ENCODE results near the gene TMEM132D.

Gene TMEM132D

DNA sequence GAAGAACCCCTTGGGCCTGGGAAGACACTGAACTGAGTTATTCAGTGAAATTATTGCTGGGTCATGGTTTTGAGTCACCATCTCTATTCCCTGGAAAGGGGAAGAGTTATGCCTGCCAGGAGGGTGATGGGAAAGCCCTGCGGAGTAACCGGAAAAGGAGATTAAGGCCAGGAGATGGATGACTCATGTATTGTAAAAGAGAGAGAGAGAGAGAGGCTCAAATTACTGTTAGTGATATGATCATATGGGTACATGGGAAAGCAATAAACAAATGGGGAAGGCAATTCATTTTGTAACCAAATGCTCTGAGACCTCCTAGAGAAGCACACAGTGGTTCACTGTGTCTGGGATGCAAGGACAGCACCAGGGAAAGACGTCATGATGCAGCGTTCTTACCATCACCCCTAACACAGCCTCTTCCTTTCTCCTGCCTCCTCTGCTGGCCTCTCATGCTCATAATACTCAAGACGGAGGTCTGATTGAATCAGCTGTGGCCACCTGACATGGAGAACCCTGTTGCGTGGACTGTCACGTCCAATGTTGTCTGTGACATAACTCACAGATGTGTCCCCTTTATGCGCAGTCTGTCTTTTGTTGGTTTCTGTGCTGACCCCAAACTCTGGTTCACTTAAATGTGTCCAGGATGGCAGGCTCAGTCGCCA is 243.7 kb downstream of the TMEM132D start:
- DNase-seq (ENCODE audit: low read depth): no peak

DNA sequence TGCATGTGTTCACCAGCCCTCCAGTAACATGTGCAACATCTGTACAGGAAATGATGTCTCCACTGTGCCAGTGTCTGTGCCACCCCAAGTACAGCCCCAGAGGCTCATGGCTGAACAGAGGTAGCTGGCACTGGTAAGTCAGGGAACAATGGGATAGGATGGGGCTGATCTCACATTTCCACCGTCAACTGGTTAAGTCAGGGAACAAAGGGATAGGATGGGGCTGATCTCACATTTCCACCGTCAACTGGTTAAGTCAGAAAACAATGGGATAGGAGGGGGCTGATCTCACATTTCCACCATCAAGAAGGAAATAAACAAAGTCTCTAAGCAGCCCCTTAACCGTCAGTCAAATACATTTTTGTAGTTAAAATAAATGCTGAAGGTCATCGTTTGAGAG is 246.6 kb downstream of the TMEM132D start:
- DNase-seq (ENCODE audit: low read depth): no peak

DNA sequence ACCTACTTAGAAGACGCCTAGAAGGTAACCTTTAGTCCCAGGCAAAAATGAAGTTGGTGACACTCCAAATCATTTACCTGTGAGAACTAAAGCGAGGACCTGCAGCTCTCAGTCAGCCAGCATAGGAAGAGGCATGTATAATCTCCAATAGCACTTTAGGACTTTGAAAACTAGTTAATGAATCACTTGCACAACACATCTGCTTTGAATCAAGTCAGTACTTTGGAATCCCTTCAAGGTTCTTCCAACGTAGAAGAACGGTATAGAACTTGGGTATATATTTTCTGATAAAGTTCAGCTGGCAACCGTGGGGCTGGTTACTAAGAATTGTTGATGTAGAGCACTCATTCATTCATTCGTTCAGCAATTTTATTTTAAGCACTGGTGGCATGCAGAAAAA is 251.9 kb downstream of the TMEM132D start:
- no peak for DNase-seq (ENCODE audit: low read depth)

DNA sequence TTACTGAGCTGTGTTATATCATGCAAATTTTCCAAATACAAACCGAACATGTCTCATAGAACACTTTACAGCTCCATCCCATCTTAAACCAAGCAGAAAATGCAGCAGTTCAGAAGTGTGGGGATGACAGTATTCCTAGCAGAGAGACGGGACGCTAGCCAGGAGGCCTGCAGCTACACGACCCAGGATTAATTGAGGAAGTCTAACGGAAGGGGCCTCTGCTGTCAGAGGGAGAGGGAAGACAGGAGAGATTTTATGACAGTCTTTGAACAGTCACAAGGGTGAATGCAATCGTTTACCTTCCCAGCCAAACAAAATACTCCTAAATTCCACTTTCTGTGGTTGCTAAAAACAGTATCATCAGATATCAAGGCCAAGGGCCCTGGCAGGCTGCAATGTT is 261.9 kb downstream of the TMEM132D start:
- no peak for DNase-seq (ENCODE audit: low read depth)

DNA sequence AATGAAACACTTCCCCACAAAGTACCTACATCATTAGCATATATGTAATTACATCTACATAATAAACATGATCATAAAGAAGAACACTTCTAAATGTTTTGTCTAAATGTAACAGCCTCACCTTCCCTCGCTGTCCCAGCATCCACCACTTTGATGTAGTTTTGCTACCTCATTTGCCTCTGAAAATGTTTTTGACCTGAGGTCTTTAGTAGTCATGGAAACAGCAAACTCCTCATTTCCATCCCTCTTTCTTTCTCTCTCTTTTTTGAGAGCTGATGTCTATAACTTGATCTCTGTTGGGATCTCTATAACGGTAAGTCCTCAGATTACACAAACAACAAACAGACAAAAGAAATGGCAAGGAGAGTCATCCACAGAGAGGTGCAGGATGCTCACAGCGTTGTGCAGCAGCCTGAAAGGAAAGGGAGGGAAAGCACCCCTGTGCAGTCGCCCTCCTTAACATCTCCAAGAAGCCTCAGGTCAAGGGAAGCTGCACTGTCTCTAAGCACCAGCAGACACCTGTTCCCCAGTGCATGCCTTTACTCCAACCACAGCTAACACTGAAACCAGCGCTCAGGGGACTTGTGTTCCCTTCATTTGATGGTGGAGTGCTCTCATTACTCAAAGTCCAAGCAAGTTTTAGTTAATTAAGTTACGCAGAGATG is 268.7 kb downstream of the TMEM132D start:
- no peak for DNase-seq (ENCODE audit: low read depth)

DNA sequence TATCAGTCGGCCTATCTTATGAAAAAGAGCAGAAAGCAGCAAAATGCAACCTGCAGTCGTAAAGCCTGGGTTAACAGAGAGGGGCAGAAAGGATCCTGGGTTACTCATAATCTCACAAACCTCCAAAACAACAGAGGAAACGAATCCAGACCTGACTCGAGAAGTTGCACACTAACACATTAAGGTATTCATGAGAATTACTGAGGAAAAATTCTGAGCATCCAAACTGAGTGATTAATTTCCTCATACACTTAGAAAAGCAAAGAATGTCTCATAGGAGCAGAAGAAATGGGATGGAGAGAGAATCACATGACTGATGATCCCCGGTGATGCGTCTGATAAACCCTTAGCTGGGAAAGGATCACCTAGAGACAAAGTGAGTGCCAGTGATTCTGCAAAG is 272.5 kb downstream of the TMEM132D start:
- DNase-seq (ENCODE audit: low read depth): no peak

DNA sequence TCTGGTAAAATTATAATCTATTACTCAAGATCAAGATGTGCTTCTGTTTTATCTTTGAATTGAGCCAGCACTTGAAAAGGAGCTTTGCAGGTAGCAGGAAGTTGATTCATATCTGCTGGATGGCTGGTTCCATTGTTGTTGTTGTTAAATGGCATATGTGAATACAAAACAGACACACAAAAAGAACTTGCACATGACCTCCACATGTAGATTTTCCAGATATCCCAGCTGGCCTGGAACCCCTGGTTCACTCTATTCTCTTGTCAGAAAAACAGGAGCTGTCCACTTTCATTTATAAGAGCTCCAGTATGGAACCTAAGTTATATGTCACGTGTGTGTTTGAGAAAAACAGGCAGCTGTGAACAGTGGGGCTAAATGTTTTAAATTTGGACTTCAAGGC is 273.9 kb downstream of the TMEM132D start:
- no peak for DNase-seq (ENCODE audit: low read depth)

DNA sequence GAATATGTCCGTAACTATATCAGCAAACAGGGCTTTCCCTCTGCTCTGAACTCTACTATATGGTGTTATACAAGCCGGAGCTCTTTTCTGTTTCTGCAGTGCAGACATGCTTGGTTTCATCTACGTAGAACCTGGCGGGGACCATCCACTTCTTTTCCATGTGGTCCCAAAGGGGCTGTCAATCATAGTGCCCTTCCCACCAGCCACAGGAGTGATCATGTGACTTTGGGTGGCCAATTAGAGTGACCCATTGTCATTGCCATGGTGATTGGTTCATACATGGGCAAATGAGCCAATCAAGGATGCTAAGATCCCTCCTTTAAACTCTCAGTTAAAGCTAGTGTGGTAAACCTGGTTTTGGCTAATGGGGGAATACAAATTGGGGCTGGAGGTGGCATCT is 281.3 kb downstream of the TMEM132D start:
- DNase-seq (ENCODE audit: low read depth): no peak

DNA sequence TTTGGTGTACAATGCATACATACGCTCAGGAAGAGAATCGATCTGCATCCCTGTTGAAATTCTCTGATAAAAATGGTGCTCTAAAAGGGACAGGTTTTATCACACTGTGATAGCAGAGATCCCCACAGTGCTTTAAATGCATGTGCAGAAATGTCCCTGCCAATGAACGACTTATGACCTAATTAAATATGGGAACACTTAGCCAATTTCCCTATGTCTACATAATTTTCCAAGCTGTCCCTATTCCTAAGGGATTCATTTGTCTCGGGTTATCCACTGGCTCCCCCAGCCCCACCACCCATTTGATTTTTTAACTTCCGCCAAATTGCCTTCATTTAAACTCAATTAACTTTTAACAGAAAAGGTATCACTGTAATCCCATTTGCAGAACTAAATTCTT is 284.6 kb downstream of the TMEM132D start:
- DNase-seq (ENCODE audit: low read depth): no peak

DNA sequence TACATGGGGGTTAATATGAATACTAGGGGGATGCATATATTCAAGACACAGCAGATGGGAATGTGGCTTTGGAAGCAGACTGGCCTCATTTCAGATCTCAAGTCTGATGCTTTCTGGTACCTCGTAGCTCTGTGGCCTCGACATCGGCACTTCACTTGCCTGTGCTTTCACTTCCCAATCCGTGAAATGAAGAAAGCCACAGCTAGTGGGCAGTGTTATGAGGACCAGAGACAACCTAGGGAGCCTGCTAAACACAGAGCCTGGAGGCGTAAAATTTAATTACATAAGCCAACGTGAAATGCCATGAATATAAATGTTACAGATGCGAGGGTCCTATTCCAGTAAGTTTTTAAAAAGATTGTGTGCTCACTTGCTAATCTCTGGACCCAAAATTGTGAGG is 286.0 kb downstream of the TMEM132D start:
- no peak for DNase-seq (ENCODE audit: low read depth)

DNA sequence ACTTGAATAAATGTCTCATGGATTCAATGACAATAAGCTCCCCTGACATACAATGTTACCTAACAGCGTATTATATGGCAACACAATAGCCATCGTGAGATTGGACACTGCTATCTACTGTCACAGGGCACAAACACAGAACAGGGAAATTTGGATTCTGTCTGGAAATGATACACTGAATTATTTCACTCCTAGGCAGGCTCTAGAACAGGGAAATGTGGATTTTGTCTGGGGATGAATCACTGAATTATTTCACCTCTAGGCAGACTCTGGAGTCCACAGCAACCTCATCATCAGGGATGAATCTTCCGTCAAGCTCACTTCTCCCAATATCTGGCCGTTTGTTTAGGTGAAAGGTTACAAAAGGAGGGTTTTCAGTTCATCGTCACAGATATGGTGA is 288.8 kb downstream of the TMEM132D start:
- no peak for DNase-seq (ENCODE audit: low read depth)

DNA sequence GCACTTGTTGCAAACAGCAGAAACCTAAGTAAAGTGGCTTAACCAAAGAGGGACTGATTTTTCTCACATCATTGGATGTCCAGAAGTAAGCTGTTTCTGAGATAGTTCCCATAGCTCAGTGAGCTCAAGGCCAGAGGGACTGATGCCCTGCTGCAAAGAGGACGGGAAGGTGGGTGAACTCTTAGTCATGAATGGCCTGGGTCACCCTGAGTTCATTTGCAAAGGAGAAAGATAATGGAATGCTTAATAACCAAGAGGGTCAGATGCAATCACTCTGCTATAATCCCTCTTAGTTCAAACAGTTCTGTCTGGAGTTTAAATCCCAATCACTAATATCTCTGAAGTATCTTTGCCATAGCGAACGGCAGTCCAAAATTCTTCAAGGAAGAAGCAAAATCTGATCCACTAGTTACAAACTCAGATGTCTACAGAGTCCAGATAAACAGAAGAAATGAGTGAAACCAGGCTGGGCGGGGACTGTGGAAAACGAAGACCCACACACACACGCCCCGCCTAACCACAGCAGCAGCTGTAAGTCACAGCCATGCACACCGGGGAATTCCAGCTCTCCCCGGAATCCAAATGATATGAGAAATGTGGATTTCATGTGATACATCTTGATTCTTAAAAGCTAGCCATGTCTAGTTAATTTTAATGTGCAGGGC is 289.5 kb downstream of the TMEM132D start:
- no peak for DNase-seq (ENCODE audit: low read depth)

DNA sequence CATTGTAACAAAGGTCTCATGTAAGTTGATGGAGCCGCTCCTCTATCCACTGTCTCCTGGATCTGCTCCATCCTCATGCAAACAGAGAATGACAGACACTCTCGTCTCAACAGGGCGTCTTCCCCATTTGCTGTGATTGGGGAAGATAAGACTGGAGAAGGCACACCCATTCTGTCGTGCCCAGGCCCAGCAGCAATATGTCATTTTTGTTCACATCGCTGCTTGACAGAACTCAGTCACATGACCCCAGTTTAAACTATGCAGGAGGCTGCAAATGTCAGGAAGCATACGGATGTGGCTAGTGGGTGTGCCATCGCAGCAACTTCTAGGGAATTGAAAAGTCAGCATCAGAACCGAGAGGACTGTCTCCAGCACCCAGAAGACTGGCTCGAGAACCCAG is 290.5 kb downstream of the TMEM132D start:
- no peak for DNase-seq (ENCODE audit: low read depth)

DNA sequence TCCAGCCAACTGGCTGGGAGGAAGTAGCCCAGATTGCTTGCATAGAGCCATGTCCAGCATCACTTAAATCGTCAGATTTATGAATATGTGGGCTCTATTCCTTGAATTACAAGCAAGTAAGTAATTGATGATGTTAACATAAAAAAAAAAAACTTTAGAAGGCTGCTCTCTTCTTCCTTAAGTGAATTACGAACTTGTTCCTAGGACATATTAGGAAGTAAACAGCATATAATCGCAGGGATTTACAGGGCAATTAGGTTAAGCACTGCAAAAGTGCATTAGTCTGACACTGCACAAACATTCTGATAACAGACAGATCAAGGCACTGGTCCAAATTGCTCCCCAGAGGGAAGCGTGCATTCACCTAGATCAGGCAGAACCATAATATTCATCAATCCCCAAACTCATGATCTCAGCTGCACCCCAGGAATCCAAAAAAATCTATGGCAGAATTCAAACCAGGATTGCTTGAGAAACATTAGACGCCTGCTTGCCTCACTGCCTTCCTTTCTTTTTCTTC is 293.2 kb downstream of the TMEM132D start:
- DNase-seq (ENCODE audit: low read depth): no peak

DNA sequence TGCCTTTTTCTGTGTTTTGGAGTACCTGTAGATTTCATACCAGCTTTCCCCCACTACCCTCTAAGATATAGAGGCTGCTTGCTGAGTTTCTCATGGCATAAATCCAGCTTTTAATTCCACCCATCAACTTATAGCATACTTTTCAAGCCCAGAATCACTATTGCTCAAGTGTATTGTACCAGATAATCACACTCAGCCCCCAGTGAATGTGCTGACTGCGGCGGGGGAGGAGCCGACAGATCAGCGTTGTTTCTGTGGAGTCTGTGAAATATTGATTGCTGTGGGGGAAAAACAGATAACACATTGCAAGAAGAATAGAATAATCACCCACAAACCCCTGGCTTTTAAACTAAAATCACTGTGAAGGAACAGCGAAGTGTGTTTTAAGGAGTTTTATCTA is 296.1 kb downstream of the TMEM132D start:
- no peak for DNase-seq (ENCODE audit: low read depth)

DNA sequence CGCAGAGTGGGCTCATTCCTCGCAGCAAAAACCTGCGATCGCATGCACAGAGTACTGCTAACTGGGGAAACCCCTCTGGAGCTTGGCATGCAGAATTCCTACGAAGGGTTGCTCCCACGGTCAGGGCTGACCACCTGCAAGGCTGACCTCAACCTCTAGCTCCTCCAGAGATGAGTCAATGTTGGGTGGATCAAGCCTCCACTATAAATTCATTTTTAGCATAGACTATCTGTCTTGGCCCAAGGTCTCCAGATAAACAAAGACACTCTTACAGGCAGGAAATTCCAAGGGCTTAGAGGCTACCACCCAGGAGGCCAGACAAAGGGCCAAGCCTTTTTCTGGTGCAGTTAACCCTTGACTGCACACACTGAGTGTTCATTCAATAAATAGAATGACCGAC is 296.5 kb downstream of the TMEM132D start:
- no peak for DNase-seq (ENCODE audit: low read depth)

DNA sequence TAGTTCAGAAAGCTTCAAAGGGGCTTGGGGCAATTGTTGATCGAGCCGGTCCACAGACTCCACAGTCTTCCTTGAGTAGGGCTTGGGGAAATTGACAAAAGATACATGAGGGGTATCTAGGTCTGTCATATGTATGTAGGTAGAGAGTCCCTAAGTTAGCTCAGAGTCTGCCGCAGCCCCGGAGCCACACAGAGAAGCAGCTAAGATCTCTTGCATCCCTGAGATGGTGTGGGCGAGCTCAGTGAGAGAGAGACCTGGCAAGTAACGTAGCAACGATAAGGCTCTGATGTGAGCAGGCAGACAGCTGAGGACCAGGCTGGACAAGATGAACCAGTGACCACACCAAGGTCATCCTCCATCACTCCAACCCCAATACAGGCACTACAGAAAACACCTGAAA is 297.6 kb downstream of the TMEM132D start:
- no peak for DNase-seq (ENCODE audit: low read depth)

DNA sequence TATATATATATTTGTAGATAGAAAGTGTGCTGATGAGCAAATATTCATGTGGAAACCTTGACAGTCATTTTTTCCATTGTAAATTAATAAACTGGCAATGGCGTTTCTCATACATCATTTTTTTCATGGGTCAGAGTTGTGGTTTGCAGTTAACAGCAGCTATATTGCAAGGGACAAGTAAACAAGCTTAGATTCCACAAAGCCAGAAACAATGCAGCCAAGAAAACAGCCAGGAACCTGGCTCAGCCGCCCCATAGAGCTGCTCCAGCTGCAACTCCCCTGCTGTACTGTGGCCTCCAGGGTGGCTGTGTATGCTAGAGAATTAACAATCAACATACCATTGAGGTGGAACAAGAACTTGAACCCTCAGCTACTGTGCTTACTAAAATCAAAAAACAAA is 298.2 kb downstream of the TMEM132D start:
- DNase-seq (ENCODE audit: low read depth): no peak

DNA sequence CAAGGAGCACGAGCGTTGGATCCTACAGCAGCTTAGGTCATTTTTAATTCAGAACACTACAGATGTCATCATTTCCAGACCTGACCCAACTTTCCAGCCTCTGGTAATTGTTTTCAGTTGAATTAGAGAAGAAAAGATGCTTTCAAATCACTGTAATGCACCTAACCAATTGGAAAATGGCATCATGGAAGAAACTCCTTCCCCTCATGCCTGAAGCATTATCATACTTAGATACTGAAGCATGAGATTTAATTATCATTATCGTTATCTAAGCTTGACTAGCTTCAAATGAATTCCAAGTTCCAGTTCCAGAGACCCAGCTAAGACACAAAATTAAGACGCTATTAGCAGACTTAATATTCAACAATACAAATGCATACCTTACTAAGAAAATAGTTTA is 299.3 kb downstream of the TMEM132D start:
- no peak for DNase-seq (ENCODE audit: low read depth)

DNA sequence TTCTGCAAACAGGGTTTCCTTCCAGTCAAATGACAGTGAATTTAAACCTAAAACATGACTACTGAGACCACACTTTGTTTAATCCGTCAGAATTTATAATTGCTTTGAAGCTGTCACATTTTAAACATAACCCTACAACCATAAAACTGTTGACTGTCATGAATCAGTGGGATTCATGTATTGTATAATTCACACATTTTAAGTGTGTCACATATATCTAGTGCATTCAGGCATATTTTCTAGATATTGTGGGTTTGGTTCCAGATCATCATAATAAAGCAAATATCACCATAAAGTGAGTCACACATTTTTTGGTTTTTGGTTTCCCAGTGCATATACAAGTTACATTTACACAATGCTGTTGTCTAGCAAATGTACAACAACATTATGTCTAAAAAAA is 304.4 kb downstream of the TMEM132D start:
- DNase-seq (ENCODE audit: low read depth): no peak

DNA sequence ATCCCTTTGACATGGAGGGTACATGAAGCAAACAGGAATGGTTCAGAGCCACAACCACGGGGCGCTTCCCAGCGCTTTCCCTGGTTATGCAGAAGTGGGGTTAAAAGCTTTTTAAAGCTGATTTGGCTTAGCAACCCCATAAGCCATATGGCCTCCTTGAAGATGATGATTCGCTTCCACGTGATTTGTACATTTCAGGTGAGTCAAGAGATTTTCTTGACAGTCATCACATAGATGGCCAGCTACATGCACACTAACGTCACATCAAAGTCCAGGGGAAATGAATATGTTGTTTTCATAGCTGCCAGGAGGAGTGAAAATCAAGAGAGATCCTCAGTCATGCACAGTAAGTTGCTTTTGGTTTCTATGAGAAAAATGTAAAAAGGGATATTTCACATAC is 309.7 kb downstream of the TMEM132D start:
- DNase-seq (ENCODE audit: low read depth): no peak

DNA sequence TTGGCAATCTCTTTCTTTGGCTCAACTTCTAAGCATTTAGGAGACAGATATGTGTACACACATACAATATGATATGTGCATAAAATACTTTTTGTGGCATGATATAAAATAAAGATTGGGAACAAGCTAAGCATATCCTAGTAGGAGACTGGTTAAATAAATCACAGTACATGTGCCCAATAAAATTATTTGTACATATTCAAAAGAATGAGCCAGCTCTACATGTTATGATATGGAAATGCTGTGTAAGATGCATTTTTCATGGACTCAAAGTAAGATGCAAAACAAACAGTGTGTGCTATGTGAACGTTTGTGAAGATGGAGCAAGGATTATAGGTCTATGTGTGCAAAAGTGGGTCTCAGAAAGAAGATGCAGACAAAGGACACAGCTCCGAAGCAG is 311.4 kb downstream of the TMEM132D start:
- no peak for DNase-seq (ENCODE audit: low read depth)

DNA sequence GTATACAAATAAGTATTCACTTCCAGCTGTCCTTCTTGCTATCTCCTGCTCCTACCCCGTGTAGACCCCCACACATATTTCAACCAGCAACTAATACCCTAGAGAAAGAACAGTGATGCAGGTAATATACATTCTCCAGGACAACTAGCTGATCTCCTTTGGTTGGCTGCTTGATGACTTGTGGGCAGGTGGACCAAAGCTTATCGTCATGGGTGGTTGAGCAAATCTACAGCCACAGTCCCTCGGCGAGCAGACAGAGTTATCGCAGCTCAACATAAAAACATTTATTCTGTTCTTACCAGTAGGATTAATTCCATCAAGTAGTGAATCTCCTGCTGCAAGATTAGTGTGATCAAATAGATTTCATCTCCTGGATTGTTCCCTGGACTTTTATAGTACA is 314.3 kb downstream of the TMEM132D start:
- DNase-seq (ENCODE audit: low read depth): no peak

All from activated gamma-delta T cell treated with anti-CD3 and anti-CD28 coated beads, Interleukin-2, amount 50 U/mL, for 16 hours (primary cell).